Endothelial cell (in vitro differentiated cells): ENCODE data around the gene BRI3. TPM values are rescaled to one million over a fixed set of nuclear protein-coding genes. Genes with fewer than 3 reads are reported as not detected.

Experiments used
- DNase-seq: peaks from one replicate; pipeline ENCODE4 v3.0.0; 2021; ENCODE audit warnings: low spot score
- H3K27ac Mint-ChIP-seq: one replicate; pipeline ENCODE4 v1.8.0; 2021; ENCODE audit warnings: mixed read lengths, inconsistent platforms; ENCODE audit not compliant: unreplicated experiment
- H3K27me3 Mint-ChIP-seq: one replicate; pipeline ENCODE4 v1.8.0; 2021; ENCODE audit warnings: mild to moderate bottlenecking, moderate library complexity, mixed read lengths, inconsistent platforms; ENCODE audit not compliant: unreplicated experiment
- H3K36me3 Mint-ChIP-seq: one replicate; pipeline ENCODE4 v1.8.0; 2021; ENCODE audit warnings: mild to moderate bottlenecking, low read depth, mixed read lengths, inconsistent platforms; ENCODE audit not compliant: unreplicated experiment
- H3K4me1 Mint-ChIP-seq: one replicate; pipeline ENCODE4 v1.8.0; 2021; ENCODE audit warnings: mild to moderate bottlenecking, mixed read lengths, inconsistent platforms; ENCODE audit not compliant: unreplicated experiment
- H3K4me3 Mint-ChIP-seq: one replicate; pipeline ENCODE4 v1.8.0; 2021; ENCODE audit warnings: mild to moderate bottlenecking, mixed read lengths, inconsistent platforms; ENCODE audit not compliant: unreplicated experiment
- H3K9me3 Mint-ChIP-seq: one replicate; pipeline ENCODE4 v1.8.0; 2021; ENCODE audit warnings: mixed read lengths, inconsistent platforms; ENCODE audit not compliant: unreplicated experiment
- total RNA-seq: library from RNA; stranded (reverse); fragmentation: NEBNext Ultra II Directional; extraction: Animal tissue kit (Norgen Biotek cat#: 25700); gene quantifications from one replicate; pipeline ENCODE4 v1.2.1, GENCODE V29; 2021; ENCODE audit not compliant: unreplicated experiment
- TF ChIP-seq, protein P1 (sequence below): fragments of 200-600 bp; sonication (generic); IDR thresholded peaks from one replicate; pipeline ENCODE4 v1.5.0; 2021; ENCODE audit warnings: antibody characterized with exemption; ENCODE audit not compliant: unreplicated experiment

Gene BRI3
- total RNA-seq, 1 donor from 2014 or later: 300 TPM

DNA sequence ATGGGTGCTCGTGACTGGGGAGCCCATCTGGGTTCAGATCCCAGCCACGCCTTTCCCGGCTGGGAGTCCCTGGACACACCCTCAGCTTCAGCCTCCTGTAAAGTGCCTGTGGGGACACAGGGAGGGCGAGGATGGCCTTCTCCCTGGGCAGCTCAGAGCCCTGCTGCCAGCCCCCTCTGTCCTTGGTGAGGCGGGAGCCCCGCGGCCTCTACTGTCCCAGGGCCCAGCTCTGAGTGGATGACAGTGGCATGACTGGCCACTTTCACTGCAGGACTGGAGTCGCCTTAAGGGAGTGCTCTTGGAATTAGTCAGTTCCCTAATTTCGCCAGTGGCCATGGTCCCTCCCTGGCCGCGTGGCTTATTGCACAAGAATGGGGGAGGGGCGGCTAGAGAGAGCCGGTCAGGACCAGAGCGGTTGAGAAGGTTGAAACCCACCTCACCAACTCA is 4.6 kb downstream of the BRI3 start:
- DNase-seq: no peak
- Mint-ChIP-seq H3K27me3 (peaks cover 11% of the 10 kb centered on the region), H3K27ac (peak overlapping the region; percentile 30), H3K4me1 (peaks cover 34% of the 10 kb centered on the region), H3K4me3 (no peak overlapping the region), H3K9me3 (no peaks in the 10 kb centered on the region), H3K36me3 (peaks cover 16% of the 10 kb centered on the region)
- TF ChIP-seq, protein P1, sequence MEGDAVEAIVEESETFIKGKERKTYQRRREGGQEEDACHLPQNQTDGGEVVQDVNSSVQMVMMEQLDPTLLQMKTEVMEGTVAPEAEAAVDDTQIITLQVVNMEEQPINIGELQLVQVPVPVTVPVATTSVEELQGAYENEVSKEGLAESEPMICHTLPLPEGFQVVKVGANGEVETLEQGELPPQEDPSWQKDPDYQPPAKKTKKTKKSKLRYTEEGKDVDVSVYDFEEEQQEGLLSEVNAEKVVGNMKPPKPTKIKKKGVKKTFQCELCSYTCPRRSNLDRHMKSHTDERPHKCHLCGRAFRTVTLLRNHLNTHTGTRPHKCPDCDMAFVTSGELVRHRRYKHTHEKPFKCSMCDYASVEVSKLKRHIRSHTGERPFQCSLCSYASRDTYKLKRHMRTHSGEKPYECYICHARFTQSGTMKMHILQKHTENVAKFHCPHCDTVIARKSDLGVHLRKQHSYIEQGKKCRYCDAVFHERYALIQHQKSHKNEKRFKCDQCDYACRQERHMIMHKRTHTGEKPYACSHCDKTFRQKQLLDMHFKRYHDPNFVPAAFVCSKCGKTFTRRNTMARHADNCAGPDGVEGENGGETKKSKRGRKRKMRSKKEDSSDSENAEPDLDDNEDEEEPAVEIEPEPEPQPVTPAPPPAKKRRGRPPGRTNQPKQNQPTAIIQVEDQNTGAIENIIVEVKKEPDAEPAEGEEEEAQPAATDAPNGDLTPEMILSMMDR: no peak

DNA sequence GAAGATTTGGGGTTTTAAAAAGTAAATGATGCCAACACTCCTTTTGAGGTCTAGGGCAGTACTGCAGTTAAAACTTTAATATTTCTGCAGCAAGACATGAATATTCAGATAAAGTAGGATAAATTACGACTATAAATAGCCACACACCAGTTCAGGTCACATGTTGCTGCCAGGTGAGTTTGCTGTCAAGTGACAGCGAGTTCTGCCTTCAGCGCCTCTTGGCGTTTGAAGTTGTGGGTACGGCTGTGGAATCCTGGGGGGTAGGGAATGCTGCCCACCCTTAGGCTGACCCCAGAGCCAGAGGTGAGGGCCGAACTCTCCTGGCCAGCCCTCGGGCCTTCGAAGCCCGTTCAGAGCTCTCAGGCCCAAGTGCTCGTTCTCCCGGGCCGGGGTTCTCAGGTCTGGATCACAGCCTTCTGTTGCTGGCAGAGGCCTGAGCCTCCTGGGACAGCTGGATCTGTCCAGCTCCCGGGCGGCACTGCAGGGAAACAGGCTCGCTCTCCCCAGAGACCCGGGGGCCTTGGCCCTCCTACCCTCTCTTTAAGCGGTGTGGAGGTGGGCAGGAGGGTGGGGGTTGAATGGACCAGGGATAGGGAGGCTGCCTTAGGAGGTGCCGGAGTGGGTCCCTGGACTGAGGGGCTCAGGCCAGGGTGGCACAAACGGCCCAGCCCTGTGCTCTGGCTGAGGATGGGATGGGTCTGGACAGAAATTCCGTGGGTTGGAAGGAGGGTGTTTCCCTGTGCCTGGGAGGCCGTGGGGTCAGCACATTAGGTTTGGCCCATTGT is 5.4 kb downstream of the BRI3 start:
- H3K4me1 Mint-ChIP-seq: peaks cover 34% of the 10 kb centered on the region

DNA sequence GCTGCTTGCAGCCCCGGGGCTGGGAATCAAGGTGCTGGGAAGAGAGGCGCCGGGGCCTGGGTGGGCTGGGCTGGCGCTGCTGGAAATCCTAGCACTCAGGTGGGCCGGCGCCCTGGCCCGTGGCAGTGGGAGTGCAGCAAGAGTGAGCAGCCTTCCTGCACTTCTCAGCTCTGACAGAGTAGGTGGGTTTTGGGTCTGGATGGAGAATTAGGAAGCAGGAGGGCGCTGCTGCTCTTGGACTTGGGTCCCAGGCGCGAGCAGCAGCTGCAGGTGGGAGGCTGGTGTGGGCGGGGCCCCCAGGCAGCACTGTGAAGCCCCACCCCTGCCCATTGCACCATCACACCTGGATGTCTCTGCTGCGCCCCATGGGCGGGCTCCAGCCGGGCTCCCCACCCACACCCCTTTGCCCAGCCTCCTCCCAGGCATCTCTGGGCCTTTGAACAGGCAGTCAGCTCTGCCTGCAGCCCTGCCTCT is 6.0 kb downstream of the BRI3 start:
- Mint-ChIP-seq H3K27me3 (peaks cover 11% of the 10 kb centered on the region), H3K4me3 (no peak overlapping the region), H3K9me3 (no peaks in the 10 kb centered on the region), H3K4me1 (peaks cover 30% of the 10 kb centered on the region), H3K36me3 (peaks cover 15% of the 10 kb centered on the region), H3K27ac (no peak overlapping the region)
- DNase-seq: no peak
- TF ChIP-seq, protein P1: no peak

More for the DNA sequence above, 5.4 kb downstream of the BRI3 start:
- H3K27ac Mint-ChIP-seq: peak overlapping the region; percentile 30
- peak overlapping the region; percentile 51 for H3K4me3 Mint-ChIP-seq
- H3K36me3 Mint-ChIP-seq: peaks cover 16% of the 10 kb centered on the region
- peaks cover 11% of the 10 kb centered on the region for H3K27me3 Mint-ChIP-seq
- no peak for DNase-seq
- TF ChIP-seq, protein P1: no peak
- H3K9me3 Mint-ChIP-seq: no peaks in the 10 kb centered on the region

DNA sequence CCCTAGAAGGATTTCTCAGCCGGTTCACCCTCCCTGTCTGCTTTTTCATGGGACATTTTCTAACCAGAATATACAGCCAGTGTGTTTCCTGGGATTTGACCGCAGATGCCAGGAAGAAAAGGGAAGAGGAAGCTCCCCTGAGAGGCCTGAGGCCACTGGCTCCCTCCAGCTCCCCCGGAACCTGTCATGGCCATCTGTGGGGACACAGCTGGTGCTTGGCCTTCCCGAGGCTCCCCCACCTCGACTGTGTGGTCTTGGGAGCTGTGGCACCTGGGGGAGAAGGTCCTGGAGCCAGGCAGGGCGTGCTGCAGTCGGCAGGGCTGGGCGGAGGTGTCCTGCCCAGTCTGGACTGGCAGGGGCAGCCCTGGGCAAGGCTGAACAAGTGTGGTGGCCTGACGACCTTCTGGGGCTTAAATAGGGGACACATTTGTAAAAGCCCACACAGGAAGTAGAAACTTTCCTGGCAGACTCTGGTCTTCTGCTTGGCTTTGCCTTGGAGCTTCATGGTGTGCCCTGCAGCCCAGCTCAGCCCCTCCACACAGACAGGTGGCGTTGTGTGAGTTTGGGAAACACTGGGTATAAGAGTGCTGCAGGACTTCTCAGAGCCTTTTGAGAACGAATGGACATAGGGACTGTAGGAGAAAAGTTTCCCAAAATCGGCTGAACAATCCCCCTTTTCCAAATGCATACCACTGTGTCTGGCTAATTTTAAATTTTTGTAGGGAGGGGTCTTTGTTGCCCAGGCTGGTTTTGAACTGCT is 6.8 kb downstream of the BRI3 start:
- Mint-ChIP-seq H3K36me3 (peaks cover 8% of the 10 kb centered on the region), H3K4me3 (peak overlapping the region; percentile 76), H3K4me1 (peaks cover 23% of the 10 kb centered on the region), H3K9me3 (no peaks in the 10 kb centered on the region), H3K27me3 (peaks cover 5% of the 10 kb centered on the region), H3K27ac (peak overlapping the region; percentile 83)
- no peak for DNase-seq
- TF ChIP-seq, protein P1: no peak
